IgD-negative memory B cell (primary cell): ENCODE measurements around the gene C1QTNF4. TPM values are rescaled to one million over a fixed set of nuclear protein-coding genes. Genes with fewer than 3 reads are reported as not detected.
"Not testable (repeated sequence)": the region's sequence is repeated elsewhere in the genome, so short reads cannot be mapped to it uniquely, and the experiment has no call there.

Experiments used
- H3K27ac Mint-ChIP-seq, 3 donors: one replicate each; pipeline ENCODE4 v1.8.0; 2020 to 2022; ENCODE audit warnings: mild to moderate bottlenecking in 3 of 3, mixed read lengths in 3 of 3, moderate library complexity in 1 of 3
- H3K27me3 Mint-ChIP-seq: one replicate; pipeline ENCODE4 v1.8.0; 2021; ENCODE audit warnings: mixed read lengths
- H3K36me3 Mint-ChIP-seq: one replicate; pipeline ENCODE4 v1.8.0; 2020; ENCODE audit warnings: mild to moderate bottlenecking, mixed read lengths
- H3K4me1 Mint-ChIP-seq, 3 donors: one replicate each; pipeline ENCODE4 v1.8.0; 2020 to 2022; ENCODE audit warnings: mixed read lengths in 3 of 3, mild to moderate bottlenecking in 1 of 3
- H3K4me3 Mint-ChIP-seq, 4 donors: one replicate each; pipeline ENCODE4 v1.8.0; 2020 to 2022; ENCODE audit warnings: mild to moderate bottlenecking in 4 of 4, mixed read lengths in 4 of 4, moderate library complexity in 3 of 4
- H3K9me3 Mint-ChIP-seq, 3 donors: one replicate each; pipeline ENCODE4 v1.8.0; 2020 to 2021; ENCODE audit warnings: mixed read lengths in 3 of 3, mild to moderate bottlenecking in 1 of 3
- polyA plus RNA-seq: library from polyadenylated mRNA; unstranded; fragments of 300-500 nt; fragmentation: Illumina TruSeq; gene quantifications from one replicate; pipeline ENCODE4 v1.2.3, GENCODE V29; 2021

C1QTNF4 gene
- polyA plus RNA-seq, 1 donor from 2014 or later: not detected

GRCh38 chr11:47565340-47566148, 28.7 kb downstream of the C1QTNF4 start, which contains the start of gene PTPMT1:
PTPMT1 (plus strand) TSS chr11:47565599; CDS start chr11:47565623, 24 bp downstream.
- Mint-ChIP-seq H3K4me3 (peak within 1 kb of the TSS; percentile 84 to 91 (median 89)), H3K9me3 (no peaks in the 10 kb centered on the region), H3K27ac (peak within 1 kb of the TSS; percentile 39 to 86 (median 74)), H3K4me1 (peaks cover 3 to 13% (median 7%) of the 10 kb centered on the region in 3 donors), H3K36me3 (no peaks in the 10 kb centered on the region), H3K27me3 (no peaks in the 10 kb centered on the region)

GRCh38 chr11:47564933-47565339, 29.3 kb downstream of the C1QTNF4 start:
- Mint-ChIP-seq H3K4me1 (peaks cover 3 to 13% (median 7%) of the 10 kb centered on the region in 3 donors), H3K27ac (peak overlapping the region in 2 of 3 donors; percentile 71 to 74), H3K36me3 (no peaks in the 10 kb centered on the region), H3K4me3 (peak overlapping the region; percentile 84 to 91 (median 86)), H3K27me3 (no peaks in the 10 kb centered on the region), H3K9me3 (no peaks in the 10 kb centered on the region)

GRCh38 chr11:47564366-47564765, 29.8 kb downstream of the C1QTNF4 start:
- not testable (repeated sequence) for H3K9me3 Mint-ChIP-seq, H3K27me3 Mint-ChIP-seq, H3K27ac Mint-ChIP-seq, H3K36me3 Mint-ChIP-seq
- Mint-ChIP-seq H3K4me1 (peaks cover 3 to 13% (median 7%) of the 10 kb centered on the region in 3 donors), H3K4me3 (peak overlapping the region in 3 of 4 donors; percentile 60 to 87 (median 63))

GRCh38 chr11:47562393-47562792, 31.8 kb downstream of the C1QTNF4 start:
- H3K4me3 Mint-ChIP-seq: peak overlapping the region in 3 of 4 donors; percentile 32 to 58 (median 43)
- not testable (repeated sequence) for H3K9me3 Mint-ChIP-seq, H3K27ac Mint-ChIP-seq

GRCh38 chr11:47560426-47560825, 33.8 kb downstream of the C1QTNF4 start:
- Mint-ChIP-seq H3K27ac (no peak overlapping the region), H3K9me3 (no peaks in the 10 kb centered on the region), H3K4me1 (peaks cover 0 to 6% (median 3%) of the 10 kb centered on the region in 3 donors), H3K4me3 (peak overlapping the region in 1 of 4 donors; percentile 50), H3K36me3 (no peaks in the 10 kb centered on the region), H3K27me3 (no peaks in the 10 kb centered on the region)

More at GRCh38 chr11:47562393-47562792, 31.8 kb downstream of the C1QTNF4 start:
- peaks cover 3 to 13% (median 7%) of the 10 kb centered on the region in 3 donors for H3K4me1 Mint-ChIP-seq
- not testable (repeated sequence) for H3K36me3 Mint-ChIP-seq, H3K27me3 Mint-ChIP-seq

GRCh38 chr11:47558695-47559094, 35.5 kb downstream of the C1QTNF4 start:
- H3K36me3 Mint-ChIP-seq: no peaks in the 10 kb centered on the region
- H3K4me3 Mint-ChIP-seq: no peak overlapping the region
- peaks cover 2 to 5% (median 3%) of the 10 kb centered on the region in 3 donors for H3K4me1 Mint-ChIP-seq
- no peaks in the 10 kb centered on the region for H3K27me3 Mint-ChIP-seq
- no peak overlapping the region for H3K27ac Mint-ChIP-seq
- no peaks in the 10 kb centered on the region for H3K9me3 Mint-ChIP-seq

GRCh38 chr11:47557004-47557403, 37.2 kb downstream of the C1QTNF4 start:
- not testable (repeated sequence) for H3K9me3 Mint-ChIP-seq, H3K4me1 Mint-ChIP-seq, H3K27ac Mint-ChIP-seq, H3K4me3 Mint-ChIP-seq, H3K27me3 Mint-ChIP-seq, H3K36me3 Mint-ChIP-seq

- H3K4me1 Mint-ChIP-seq: peaks cover 21 to 29% (median 25%) of the 10 kb centered on the region in 3 donors
- peak overlapping the region; percentile 82 to 98 (median 92) for H3K27ac Mint-ChIP-seq
- H3K9me3 Mint-ChIP-seq: no peaks in the 10 kb centered on the region
Measured at GRCh38 chr11:47553406-47553743, 40.8 kb downstream of the C1QTNF4 start.

GRCh38 chr11:47552566-47553405, 41.4 kb downstream of the C1QTNF4 start, which contains the start of gene CELF1:
CELF1 (minus strand) TSS chr11:47553132; CDS start chr11:47499523, 53,609 bp downstream.
- H3K27ac Mint-ChIP-seq: peak within 1 kb of the TSS; percentile 92 to 98 (median 97)
- H3K4me3 Mint-ChIP-seq: peak within 1 kb of the TSS; percentile 96 to 98 (median 97)
- no peaks in the 10 kb centered on the region for H3K9me3 Mint-ChIP-seq
- H3K4me1 Mint-ChIP-seq: peaks cover 25 to 32% (median 30%) of the 10 kb centered on the region in 3 donors
- no peaks in the 10 kb centered on the region for H3K36me3 Mint-ChIP-seq
- no peaks in the 10 kb centered on the region for H3K27me3 Mint-ChIP-seq

More at GRCh38 chr11:47553406-47553743, 40.8 kb downstream of the C1QTNF4 start:
- Mint-ChIP-seq H3K4me3 (peak overlapping the region; percentile 83 to 98 (median 97)), H3K36me3 (no peaks in the 10 kb centered on the region), H3K27me3 (no peaks in the 10 kb centered on the region)

GRCh38 chr11:47552056-47552565, 42.1 kb downstream of the C1QTNF4 start:
- H3K4me3 Mint-ChIP-seq: peak overlapping the region; percentile 96 to 98 (median 97)
- H3K27ac Mint-ChIP-seq: peak overlapping the region; percentile 92 to 98 (median 97)
- H3K4me1 Mint-ChIP-seq: peaks cover 25 to 34% (median 33%) of the 10 kb centered on the region in 3 donors
- no peaks in the 10 kb centered on the region for H3K27me3 Mint-ChIP-seq
- H3K36me3 Mint-ChIP-seq: peaks cover 3% of the 10 kb centered on the region
- H3K9me3 Mint-ChIP-seq: no peaks in the 10 kb centered on the region

GRCh38 chr11:47551086-47551485, 43.1 kb downstream of the C1QTNF4 start:
- H3K9me3 Mint-ChIP-seq: no peaks in the 10 kb centered on the region
- H3K27ac Mint-ChIP-seq: peak overlapping the region; percentile 92 to 98 (median 97)
- H3K4me3 Mint-ChIP-seq: peak overlapping the region; percentile 96 to 98 (median 97)
- peaks cover 3% of the 10 kb centered on the region for H3K36me3 Mint-ChIP-seq
- peaks cover 27 to 37% (median 37%) of the 10 kb centered on the region in 3 donors for H3K4me1 Mint-ChIP-seq
- no peaks in the 10 kb centered on the region for H3K27me3 Mint-ChIP-seq

- H3K36me3 Mint-ChIP-seq: peaks cover 3% of the 10 kb centered on the region
- H3K27ac Mint-ChIP-seq: peak overlapping the region; percentile 68 to 98 (median 92)
- no peaks in the 10 kb centered on the region for H3K9me3 Mint-ChIP-seq
- no peaks in the 10 kb centered on the region for H3K27me3 Mint-ChIP-seq
- H3K4me1 Mint-ChIP-seq: peaks cover 27 to 37% (median 37%) of the 10 kb centered on the region in 3 donors
- peak overlapping the region in 3 of 4 donors; percentile 96 to 98 (median 98) for H3K4me3 Mint-ChIP-seq
Measured at GRCh38 chr11:47550288-47551047, 43.7 kb downstream of the C1QTNF4 start.

GRCh38 chr11:47546274-47546673, 47.9 kb downstream of the C1QTNF4 start:
- H3K4me3 Mint-ChIP-seq: peak overlapping the region in 1 of 4 donors; percentile 28
- not testable (repeated sequence) for H3K9me3 Mint-ChIP-seq, H3K27me3 Mint-ChIP-seq, H3K36me3 Mint-ChIP-seq
- peak overlapping the region in 1 of 3 donors; percentile 76 for H3K27ac Mint-ChIP-seq
- H3K4me1 Mint-ChIP-seq: peaks cover 39 to 46% (median 46%) of the 10 kb centered on the region in 3 donors

GRCh38 chr11:47545298-47545697, 48.9 kb downstream of the C1QTNF4 start:
- H3K4me1 Mint-ChIP-seq: peaks cover 39 to 47% (median 46%) of the 10 kb centered on the region in 3 donors
- H3K27me3 Mint-ChIP-seq: no peaks in the 10 kb centered on the region
- H3K9me3 Mint-ChIP-seq: no peaks in the 10 kb centered on the region
- H3K4me3 Mint-ChIP-seq: no peak overlapping the region
- no peak overlapping the region for H3K27ac Mint-ChIP-seq
- peaks cover 5% of the 10 kb centered on the region for H3K36me3 Mint-ChIP-seq
